PC-9 (cell line): ENCODE data around the gene GALR2. TPM values are rescaled to one million over a fixed set of nuclear protein-coding genes. Genes with fewer than 3 reads are reported as not detected.
A peak's percentile ranks its signal among the peaks of the same experiment; 100 is the strongest.

Experiments used
- BruUV-seq: library from RNA; stranded (reverse); fragments of 400-500 nt; replicated peaks from 2 replicates; lab custom pipeline; 2021; lab: Mats Ljungman, UMichigan
- CTCF ChIA-PET: fragments of 300-600 bp; sonication (Branson Sonifier 250); formaldehyde crosslinking; loops from one replicate; lab custom pipeline; 2022; ENCODE audit warnings: antibody characterized with exemption; lab: Charles Lee
- POLR2A ChIA-PET: fragments of 300-600 bp; sonication (Branson Sonifier 250); formaldehyde crosslinking; loops from one replicate; lab custom pipeline; 2022; ENCODE audit warnings: antibody characterized with exemption; ENCODE audit not compliant: unreplicated experiment; lab: Charles Lee
- DNase-seq, 2 experiments: peaks; one replicate each; pipeline versions ENCODE4 v3.0.0 to v3.0.0-alpha.2; 2015 to 2022; ENCODE audit warnings: mixed read lengths in 1 of 2
- H2AFZ ChIP-seq: fragments of 200-600 bp; sonication (generic); 2 replicates; pipeline ENCODE4 v1.8.1; 2017; ENCODE audit warnings: antibody characterized with exemption
- H3F3A ChIP-seq: fragments of 200-600 bp; sonication (generic); 2 replicates; pipeline ENCODE4 v1.8.1; 2017; ENCODE audit warnings: antibody characterized with exemption, mild to moderate bottlenecking, low read depth; ENCODE audit not compliant: insufficient read depth
- H3K27ac ChIP-seq: fragments of 200-600 bp; sonication (generic); 2 replicates; pipeline ENCODE4 v1.6.1; 2016; ENCODE audit warnings: mixed run types
- H3K27me3 ChIP-seq: fragments of 200-600 bp; sonication (generic); 2 replicates; pipeline ENCODE4 v1.6.1; 2016; ENCODE audit warnings: low read depth, mixed run types; ENCODE audit not compliant: insufficient read depth
- H3K36me3 ChIP-seq: fragments of 200-600 bp; sonication (generic); 2 replicates; pipeline ENCODE4 v1.6.1; 2016; ENCODE audit warnings: low read depth, mixed run types
- H3K4me1 ChIP-seq: fragments of 200-600 bp; sonication (generic); replicated peaks from 2 replicates; pipeline ENCODE4 v1.6.1; 2016; ENCODE audit warnings: mixed run types; ENCODE audit not compliant: insufficient read depth
- H3K4me2 ChIP-seq: fragments of 200-600 bp; sonication (generic); 2 replicates; pipeline ENCODE4 v1.6.1; 2017; ENCODE audit warnings: mixed run types
- H3K4me3 ChIP-seq: fragments of 200-600 bp; sonication (generic); 2 replicates; pipeline ENCODE4 v1.6.1; 2016; ENCODE audit warnings: mixed run types
- H3K79me2 ChIP-seq: fragments of 200-600 bp; sonication (generic); 2 replicates; pipeline ENCODE4 v1.6.1; 2017; ENCODE audit warnings: low read depth, mixed run types
- H3K9me2 ChIP-seq: fragments of 200-600 bp; sonication (generic); 2 replicates; pipeline ENCODE4 v1.8.1; 2017; ENCODE audit warnings: mild to moderate bottlenecking; ENCODE audit not compliant: insufficient read depth
- H3K9me3 ChIP-seq: fragments of 200-600 bp; sonication (generic); 2 replicates; pipeline ENCODE4 v1.8.1; 2016; ENCODE audit warnings: low read depth; ENCODE audit not compliant: insufficient read depth
- H4K20me1 ChIP-seq: fragments of 200-600 bp; sonication (generic); 2 replicates; pipeline ENCODE4 v1.8.1; 2017; ENCODE audit not compliant: insufficient read depth
- CTCF ChIP-seq: fragments of 200-600 bp; sonication (generic); conservative IDR thresholded peaks from 2 replicates; pipeline ENCODE4 v1.6.1; 2017; ENCODE audit warnings: mixed run types, antibody characterized with exemption, mild to moderate bottlenecking, moderate library complexity
- EZH2 ChIP-seq: fragments of 200-600 bp; sonication (generic); IDR thresholded peaks from 2 replicates; pipeline ENCODE4 v1.8.0; 2017; ENCODE audit warnings: antibody characterized with exemption, low read depth
- intact Hi-C: fragments of 100-400 bp; cut with micrococcal nuclease; formaldehyde crosslinking; loops from one replicate; pipeline ENCODE4 v1.10.0; 2022; ENCODE audit not compliant: unreplicated experiment
- total RNA-seq: library from RNA; stranded (reverse); gene quantifications from 2 replicates; pipeline ENCODE4 v1.2.3, GENCODE V29; 2021

The GALR2 gene
- total RNA-seq, 1 experiment from 2014 or later, result 3.0 TPM

GRCh38 chr17:76026714-76027158, 47.8 kb upstream of the GALR2 start:
- intact Hi-C loops, result loop anchor here (1.0 to 2.0 kb wide), 2 partner anchors 27 to 48 kb away; partner anchors contain the start of genes ACOX1 and TEN1
- ChIA-PET POLR2A (interaction anchor here (0.8 kb wide), 1 partner anchor 27 kb away, joined by 4 read pairs; no protein-coding TSS in a partner anchor), CTCF (no interaction called here)
- Histone ChIP-seq H3K27ac (peak overlapping the region; percentile 47; the same call in 1 of the 2 replicates), H4K20me1 (no peaks in the 10 kb centered on the region), H3K4me2 (peak overlapping the region; percentile 90), H3K4me3 (peak overlapping the region; percentile 71), H3K79me2 (peaks cover 21% of the 10 kb centered on the region), H3F3A (peaks cover 10% of the 10 kb centered on the region; the same call in 1 of the 2 replicates), H3K9me3 (no peaks in the 10 kb centered on the region), H3K27me3 (no peaks in the 10 kb centered on the region), H2AFZ (peak overlapping the region; percentile 62; the same call in 1 of the 2 replicates), H3K36me3 (no peaks in the 10 kb centered on the region), H3K4me1 (peaks cover 25% of the 10 kb centered on the region), H3K9me2 (no peaks in the 10 kb centered on the region)
- no peak for TF ChIP-seq EZH2
- TF ChIP-seq CTCF, result no peak
- TSS peak; percentile 56 for BruUV-seq
- no peak for DNase-seq

GRCh38 chr17:76027159-76027839, 47.3 kb upstream of the GALR2 start, which contains the start of gene EVPL:
TSS of gene EVPL (minus strand) at chr17:76027306. CDS start at chr17:76027198, 108 bp downstream.
- CTCF ChIA-PET, result no interaction called here
- POLR2A ChIA-PET, result interaction anchor here (0.6 to 0.8 kb wide), 2 partner anchors 13 to 26 kb away, joined by 4 to 5 read pairs; no protein-coding TSS in a partner anchor
- peak; percentile 91 to 98 for DNase-seq
- Histone ChIP-seq H3K36me3 (no peaks in the 10 kb centered on the region), H4K20me1 (no peaks in the 10 kb centered on the region), H3K9me2 (no peaks in the 10 kb centered on the region), H3K27ac (peak within 1 kb of the TSS; percentile 47; the same call in 1 of the 2 replicates), H3K4me2 (peak within 1 kb of the TSS; percentile 90), H3F3A (peaks cover 10% of the 10 kb centered on the region; the same call in 1 of the 2 replicates), H2AFZ (peak within 1 kb of the TSS; percentile 62; the same call in 1 of the 2 replicates), H3K79me2 (peaks cover 21% of the 10 kb centered on the region), H3K9me3 (no peaks in the 10 kb centered on the region), H3K4me3 (peak within 1 kb of the TSS; percentile 71), H3K4me1 (peaks cover 25% of the 10 kb centered on the region), H3K27me3 (no peaks in the 10 kb centered on the region)
- no peak for TF ChIP-seq CTCF
- no peak for TF ChIP-seq EZH2
- no TSS peak for BruUV-seq
- intact Hi-C loops, result loop anchor here (1.0 to 2.0 kb wide), 2 partner anchors 26 to 48 kb away; partner anchors contain the start of genes ACOX1 and TEN1

- H3K9me3 ChIP-seq, result no peaks in the 10 kb centered on the region
- no peaks in the 10 kb centered on the region for H3K9me2 ChIP-seq
- H3K27ac ChIP-seq, result no peak overlapping the region
- TF ChIP-seq EZH2 (no peak), CTCF (no peak)
- no peak overlapping the region for H2AFZ ChIP-seq
- H3K79me2 ChIP-seq, result no peaks in the 10 kb centered on the region
- H3K4me3 ChIP-seq, result no peak overlapping the region
- no peak overlapping the region for H3K4me2 ChIP-seq
- DNase-seq, result no peak
- peaks cover 19% of the 10 kb centered on the region for H3K4me1 ChIP-seq
- no peaks in the 10 kb centered on the region for H3K27me3 ChIP-seq
- BruUV-seq, result no TSS peak
- intact Hi-C loops, result no loop called here
- H4K20me1 ChIP-seq, result no peaks in the 10 kb centered on the region
- peaks cover 10% of the 10 kb centered on the region; the same call in 1 of the 2 replicates for H3F3A ChIP-seq
- ChIA-PET CTCF (interaction anchor here (0.6 kb wide), 1 partner anchor 23 kb away, joined by 3 read pairs; no protein-coding TSS in a partner anchor), POLR2A (no interaction called here)
- no peaks in the 10 kb centered on the region for H3K36me3 ChIP-seq
These were observed 42.4 kb upstream of the GALR2 start for GRCh38 chr17:76032073-76032779.
